NCI-H146 (cell line): Measurements from ENCODE around the gene NSUN7.

ENCODE experiments used
- DNase-seq: peaks from one replicate; lab custom pipeline; 2025; lab: John Stamatoyannopoulos, UW

NSUN7 gene

GRCh38 chr4:40848251-40848650 lies 98.5 kb downstream of the NSUN7 start:
- peak; percentile 93 for DNase-seq

GRCh38 chr4:40848940-40849339 lies 99.2 kb downstream of the NSUN7 start:
- DNase-seq = no peak

- DNase-seq = no peak
Observed at GRCh38 chr4:40850496-40850895, 100.7 kb downstream of the NSUN7 start.

DNA sequence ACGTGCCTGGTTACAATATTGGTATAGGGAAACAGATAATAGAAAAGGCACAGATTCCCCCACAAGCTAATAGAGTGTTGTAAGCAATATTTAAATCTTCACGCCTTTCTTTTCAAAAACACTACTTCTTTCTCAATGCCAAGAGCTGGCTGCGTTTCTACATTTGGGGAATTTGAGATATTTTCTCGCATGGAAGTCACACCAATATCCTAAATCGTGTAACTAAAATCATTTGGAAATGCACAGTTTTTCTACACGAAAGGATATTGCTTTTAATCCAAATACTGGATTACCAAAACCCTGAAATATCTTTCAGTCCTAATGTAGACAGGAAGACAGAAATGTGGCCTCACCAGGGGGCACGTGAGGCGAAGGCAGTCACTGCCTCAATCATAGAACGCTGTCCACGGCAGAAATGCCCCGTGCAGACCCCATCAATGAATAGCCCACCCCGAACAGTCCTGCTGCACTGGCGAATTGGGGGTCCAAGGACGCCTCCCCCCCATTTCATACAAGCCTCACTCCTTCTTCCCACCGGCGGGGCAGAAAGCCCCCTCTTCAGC lies 106.6 kb downstream of the NSUN7 start:
- no peak for DNase-seq

DNA sequence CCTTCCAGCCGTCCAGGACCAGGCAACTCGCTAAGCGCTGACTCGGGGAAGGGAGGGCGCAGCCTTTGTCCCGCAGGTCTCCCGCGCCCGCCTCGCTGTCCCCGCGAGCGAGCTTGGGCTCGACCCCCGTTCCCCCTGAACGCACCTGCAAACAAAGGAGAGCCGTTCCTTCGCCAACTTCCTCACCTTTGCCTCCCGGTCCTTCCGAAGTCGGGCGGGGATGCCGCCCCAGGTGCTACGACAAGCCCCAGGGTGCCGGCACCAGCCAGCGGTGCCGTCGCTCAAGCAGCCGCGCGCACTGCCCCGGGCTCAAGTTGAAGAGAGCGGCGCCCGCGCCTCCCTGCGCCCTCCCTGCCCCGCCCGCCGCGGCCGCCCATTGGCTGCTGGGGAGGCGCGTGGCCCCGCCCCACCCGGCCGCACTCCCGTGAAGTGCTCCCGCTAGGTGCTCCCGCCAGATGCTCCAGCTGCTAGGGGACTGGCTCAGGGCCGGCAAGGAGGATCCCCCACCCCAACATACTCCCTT lies 107.1 kb downstream of the NSUN7 start:
- DNase-seq = peak; percentile 84

- no peak for DNase-seq
Observed at GRCh38 chr4:40857956-40858355, 108.2 kb downstream of the NSUN7 start.

DNA sequence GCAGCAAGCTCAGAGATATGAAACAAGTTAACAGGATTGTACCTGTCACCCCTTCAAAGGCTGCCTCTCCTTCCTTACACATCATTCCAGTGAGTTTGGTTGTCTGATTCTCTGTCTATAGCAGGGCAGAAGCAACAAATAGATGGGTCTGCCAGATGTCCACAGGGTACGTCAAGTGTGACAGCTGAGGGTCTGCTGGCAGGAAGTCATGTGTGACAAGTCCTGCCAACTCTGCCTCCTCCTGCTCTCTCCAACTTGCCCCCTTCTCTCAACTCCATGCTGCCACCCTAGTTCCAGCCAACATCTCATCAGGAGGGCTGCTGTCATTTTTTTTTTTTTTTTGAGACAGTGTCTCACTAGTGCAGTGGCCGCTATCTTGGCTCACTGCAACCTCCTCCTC lies 109.2 kb downstream of the NSUN7 start:
- no peak for DNase-seq
